HEK293T (cell line): ENCODE measurements around the gene STARD13.

Experiments
- ARNT ChIP-seq: fragments of 450-650 bp; IDR thresholded peaks from 2 replicates; pipeline ENCODE4 v1.6.1; 2017; ENCODE audit warnings: mild to moderate bottlenecking
- BHLHE40 ChIP-seq: fragments of 450-650 bp; IDR thresholded peaks from 2 replicates; pipeline ENCODE4 v1.6.1; 2016; ENCODE audit warnings: mild to moderate bottlenecking, moderate library complexity, borderline replicate concordance
- CTBP1 ChIP-seq: fragments of 450-650 bp; IDR thresholded peaks from 2 replicates; pipeline ENCODE4 v1.6.1; 2016; ENCODE audit warnings: borderline replicate concordance
- ELF4 ChIP-seq: fragments of 450-650 bp; IDR thresholded peaks from 2 replicates; pipeline ENCODE4 v1.6.1; 2017; ENCODE audit warnings: antibody characterized with exemption
- FOXK2 ChIP-seq: fragments of 450-650 bp; IDR thresholded peaks from 2 replicates; pipeline ENCODE4 v1.6.1; 2016; ENCODE audit warnings: mild to moderate bottlenecking
- L3MBTL2 ChIP-seq: fragments of 450-650 bp; conservative IDR thresholded peaks from 2 replicates; pipeline ENCODE4 v1.6.1; 2016; ENCODE audit warnings: mild to moderate bottlenecking
- NFRKB ChIP-seq: fragments of 450-650 bp; IDR thresholded peaks from 2 replicates; pipeline ENCODE4 v1.6.1; 2016; ENCODE audit warnings: mild to moderate bottlenecking, moderate library complexity
- PKNOX1 ChIP-seq: fragments of 450-650 bp; IDR thresholded peaks from 2 replicates; pipeline ENCODE4 v1.6.1; 2016
- SP1 ChIP-seq: fragments of 450-650 bp; IDR thresholded peaks from 2 replicates; pipeline ENCODE4 v1.6.1; 2017
- TARDBP ChIP-seq: fragments of 450-650 bp; IDR thresholded peaks from 2 replicates; pipeline ENCODE4 v1.6.1; 2016
- ZNF384 ChIP-seq: fragments of 450-650 bp; IDR thresholded peaks from 2 replicates; pipeline ENCODE4 v1.6.1; 2016

GRCh38 chr13:33251131-33251661 is 34.4 kb downstream of the STARD13 start:
- no peak for TF ChIP-seq ZNF384
- no peak for TF ChIP-seq BHLHE40
- TF ChIP-seq FOXK2 = no peak
- TF ChIP-seq ARNT = no peak
- no peak for TF ChIP-seq NFRKB
- TF ChIP-seq PKNOX1 = no peak
- no peak for TF ChIP-seq CTBP1
- no peak for TF ChIP-seq TARDBP
- TF ChIP-seq SP1 = no peak
- TF ChIP-seq L3MBTL2 = no peak
- TF ChIP-seq ELF4 = no peak
